HG02642 (cell line): Measurements from ENCODE around the gene DIDO1.
"Not testable (repeated sequence)": the region's sequence is repeated elsewhere in the genome, so short reads cannot be mapped to it uniquely, and the experiment has no call there.

ENCODE experiments used
- ATAC-seq: cut with Tn5 transposase; IDR thresholded peaks from one replicate; pipeline ENCODE4 v1.9.1; 2021; ENCODE audit warnings: mild to moderate bottlenecking; ENCODE audit not compliant: unreplicated experiment, poor library complexity

Gene DIDO1

GRCh38 chr20:62860924-62861691 lies 65.2 kb downstream of the DIDO1 start:
- ATAC-seq, result peak; percentile 35

DNA sequence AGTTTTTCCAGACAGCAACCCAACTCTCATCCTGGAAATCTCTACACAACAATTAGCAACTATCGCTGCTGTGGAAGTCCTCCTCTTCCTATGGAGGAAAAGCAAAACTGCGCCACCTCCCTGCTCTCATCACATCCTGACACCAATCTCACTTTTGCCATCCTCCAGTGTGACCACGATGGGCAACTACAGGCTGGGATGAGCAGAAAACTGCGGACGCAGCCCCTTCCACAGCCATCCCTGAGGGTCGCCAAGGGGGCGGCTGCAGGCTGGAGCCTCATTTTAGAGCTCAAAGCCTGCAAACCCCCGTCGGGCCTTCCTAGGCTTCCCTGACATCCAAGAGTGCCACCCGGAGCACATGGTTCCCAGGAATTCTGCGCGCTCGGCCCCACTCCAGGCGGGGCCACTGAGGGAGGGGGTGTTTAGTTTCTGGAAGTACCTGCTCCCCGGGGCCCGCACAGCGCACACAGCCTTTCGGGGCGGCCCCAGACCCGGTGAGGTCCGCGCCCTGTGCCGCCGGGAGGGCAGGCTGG lies 65.8 kb downstream of the DIDO1 start:
- no peak for ATAC-seq

DNA sequence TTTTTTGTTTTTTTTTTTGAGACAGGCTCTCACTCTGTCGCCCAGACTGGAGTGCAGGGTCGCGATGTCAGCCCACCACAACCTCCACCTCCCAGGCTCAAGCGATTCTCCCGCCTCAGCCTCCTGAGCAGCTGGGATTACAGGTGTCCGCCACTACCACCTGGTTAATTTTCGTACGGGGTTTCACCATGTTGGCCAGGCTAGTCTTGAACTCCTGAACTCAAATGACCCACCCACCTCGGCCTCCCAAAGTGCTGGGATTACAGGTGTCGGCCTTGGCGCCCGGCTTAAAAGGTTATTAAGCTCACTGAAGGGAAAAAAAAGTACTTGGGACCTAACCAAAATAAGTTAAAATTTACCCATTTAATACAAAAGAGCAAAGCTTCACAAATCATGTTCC lies 66.6 kb downstream of the DIDO1 start:
- no peak for ATAC-seq

DNA sequence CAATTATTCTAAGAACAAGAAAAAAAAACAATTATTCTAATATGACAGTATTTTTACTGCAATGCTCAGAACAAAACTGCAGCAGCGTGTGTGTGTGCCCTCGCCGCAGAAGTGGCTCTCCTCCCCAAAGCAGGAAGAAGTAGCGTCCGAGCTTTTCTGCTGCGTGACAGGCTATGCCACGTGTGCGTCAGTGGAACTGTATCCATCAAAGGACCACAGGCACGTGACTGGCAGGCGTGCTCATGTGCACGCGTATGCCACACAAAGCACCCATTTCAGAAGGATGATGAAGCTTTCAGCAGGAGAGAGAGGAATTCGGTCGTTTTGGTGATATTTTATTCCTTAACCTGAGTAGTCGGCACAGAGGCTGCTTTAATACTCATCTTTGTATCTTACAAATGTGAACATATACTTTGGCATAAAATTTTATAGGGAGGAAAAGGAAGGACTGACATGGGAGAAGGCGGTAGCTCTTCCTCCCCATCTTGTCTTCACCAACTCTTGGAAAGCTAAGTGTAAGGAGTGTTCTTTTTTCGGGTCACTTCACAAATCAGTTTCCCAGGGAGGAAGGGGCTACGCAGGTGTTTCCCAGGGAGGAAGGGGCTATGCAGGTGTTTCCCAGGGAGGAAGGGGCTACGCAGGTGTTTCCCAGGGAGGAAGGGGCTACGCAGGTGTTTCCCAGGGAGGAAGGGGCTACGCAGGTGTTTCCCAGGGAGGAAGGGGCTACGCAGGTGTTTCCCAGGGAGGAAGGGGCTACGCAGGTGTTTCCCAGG lies 68.1 kb downstream of the DIDO1 start:
- ATAC-seq, result no peak

DNA sequence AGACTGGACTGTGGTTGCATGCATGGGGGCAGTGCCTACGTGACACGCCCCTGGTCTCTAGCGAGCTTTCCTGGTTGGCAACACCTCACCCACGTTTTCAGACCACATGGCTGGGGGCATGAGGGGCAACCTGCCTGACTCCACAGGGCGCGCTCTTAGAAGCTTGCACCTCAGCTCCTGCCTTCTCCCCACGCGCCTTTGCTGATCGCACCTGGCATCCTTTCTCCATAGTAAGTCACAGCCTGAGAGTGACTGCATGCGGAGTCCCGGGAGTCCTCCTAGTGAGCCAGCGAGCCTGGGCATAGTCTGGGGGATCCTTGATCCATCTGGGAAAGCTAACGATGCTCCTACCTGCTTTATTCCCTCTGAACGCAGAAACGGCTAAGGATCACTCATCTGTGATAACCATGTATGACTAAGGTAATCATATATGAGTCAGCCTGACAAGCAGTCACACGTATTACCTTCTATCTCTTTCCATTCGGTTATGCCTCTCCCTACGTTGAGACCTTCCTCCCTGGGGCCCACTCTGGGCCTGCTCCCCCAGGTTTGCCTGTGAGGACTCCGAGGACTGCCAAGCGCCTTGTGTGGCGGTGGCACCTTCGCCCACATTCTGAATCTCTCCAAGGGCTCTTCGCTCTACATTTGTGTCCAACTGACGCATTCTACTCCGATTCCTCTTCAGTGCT lies 69.2 kb downstream of the DIDO1 start:
- no peak for ATAC-seq

- no peak for ATAC-seq
Measured at GRCh38 chr20:62855120-62855519, 71.2 kb downstream of the DIDO1 start.

DNA sequence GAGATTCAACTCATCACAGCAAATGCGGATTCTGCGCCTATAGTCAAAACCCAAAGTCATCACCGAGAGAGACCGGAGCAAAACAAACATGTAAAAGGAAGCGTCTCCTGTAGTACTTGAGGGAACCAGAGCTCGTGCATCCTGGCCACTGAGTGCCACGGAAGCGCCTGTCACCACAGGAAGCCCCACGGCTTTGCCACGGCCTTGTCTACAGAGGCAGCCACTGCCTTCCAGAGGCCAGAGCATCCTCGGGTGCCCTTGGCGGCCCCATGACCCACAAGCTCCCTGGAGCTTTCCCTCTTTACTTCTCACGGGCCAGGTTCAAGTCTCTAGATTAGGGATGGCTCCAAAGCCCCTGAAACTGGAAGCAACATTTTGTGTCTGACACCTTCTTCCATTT lies 72.2 kb downstream of the DIDO1 start:
- ATAC-seq, result no peak

GRCh38 chr20:62853304-62853703 lies 73.0 kb downstream of the DIDO1 start:
- not testable (repeated sequence) for ATAC-seq

- no peak for ATAC-seq
Measured at GRCh38 chr20:62852841-62853240, 73.5 kb downstream of the DIDO1 start.

- no peak for ATAC-seq
Measured at GRCh38 chr20:62852196-62852595, 74.1 kb downstream of the DIDO1 start.

- no peak for ATAC-seq
Measured at GRCh38 chr20:62850333-62850974, 75.9 kb downstream of the DIDO1 start.

- ATAC-seq, result no peak
Measured at GRCh38 chr20:62849431-62849830, 76.9 kb downstream of the DIDO1 start.

GRCh38 chr20:62848917-62849316 lies 77.4 kb downstream of the DIDO1 start:
- ATAC-seq, result not testable (repeated sequence)

DNA sequence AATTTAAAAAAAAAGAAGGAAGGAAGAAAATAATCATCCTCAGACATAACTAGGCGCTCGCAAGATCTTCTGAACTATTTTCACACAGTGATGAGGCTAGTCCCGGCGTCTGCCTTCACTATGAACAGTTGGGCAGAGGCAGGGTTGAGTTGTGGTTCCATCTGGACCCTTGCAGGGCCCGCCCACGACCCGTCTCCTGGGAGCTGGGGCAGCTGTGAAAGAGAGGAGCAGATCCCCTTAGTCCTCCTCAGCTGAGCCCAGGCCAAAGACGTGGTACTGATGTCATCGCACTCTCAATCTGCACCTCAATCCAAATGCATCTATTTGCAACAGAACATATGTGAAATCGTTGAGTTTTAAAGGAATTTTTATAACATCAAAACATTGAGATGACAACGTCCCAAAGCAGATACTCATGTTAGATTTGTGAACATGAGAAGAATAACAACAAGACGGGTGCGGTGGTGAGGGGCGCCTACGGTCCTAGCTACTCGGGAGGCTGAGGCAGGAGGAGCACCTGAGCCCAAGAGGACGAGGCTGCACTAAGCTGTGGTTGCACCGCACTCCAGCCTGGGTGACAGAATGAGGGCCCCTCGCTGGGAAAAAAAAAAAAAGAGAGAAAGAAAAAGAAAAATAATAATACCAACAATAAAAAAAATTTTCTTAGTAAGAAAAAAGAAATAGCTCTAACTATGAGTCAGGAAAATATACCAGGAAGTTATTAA lies 80.0 kb downstream of the DIDO1 start:
- no peak for ATAC-seq

- ATAC-seq, result no peak
Measured at GRCh38 chr20:62845416-62846160, 80.7 kb downstream of the DIDO1 start.

GRCh38 chr20:62844182-62844581 lies 82.1 kb downstream of the DIDO1 start:
- ATAC-seq, result no peak

GRCh38 chr20:62843656-62844055 lies 82.6 kb downstream of the DIDO1 start:
- ATAC-seq, result no peak

GRCh38 chr20:62841705-62842212 lies 84.5 kb downstream of the DIDO1 start:
- no peak for ATAC-seq
